Kidney glomerular epithelial cell (primary cell): Measurements from ENCODE around the gene EIF3D.

ENCODE experiments used
- DNase-seq: peaks from one replicate; lab custom pipeline; 2025; lab: John Stamatoyannopoulos, UW

EIF3D gene

DNA sequence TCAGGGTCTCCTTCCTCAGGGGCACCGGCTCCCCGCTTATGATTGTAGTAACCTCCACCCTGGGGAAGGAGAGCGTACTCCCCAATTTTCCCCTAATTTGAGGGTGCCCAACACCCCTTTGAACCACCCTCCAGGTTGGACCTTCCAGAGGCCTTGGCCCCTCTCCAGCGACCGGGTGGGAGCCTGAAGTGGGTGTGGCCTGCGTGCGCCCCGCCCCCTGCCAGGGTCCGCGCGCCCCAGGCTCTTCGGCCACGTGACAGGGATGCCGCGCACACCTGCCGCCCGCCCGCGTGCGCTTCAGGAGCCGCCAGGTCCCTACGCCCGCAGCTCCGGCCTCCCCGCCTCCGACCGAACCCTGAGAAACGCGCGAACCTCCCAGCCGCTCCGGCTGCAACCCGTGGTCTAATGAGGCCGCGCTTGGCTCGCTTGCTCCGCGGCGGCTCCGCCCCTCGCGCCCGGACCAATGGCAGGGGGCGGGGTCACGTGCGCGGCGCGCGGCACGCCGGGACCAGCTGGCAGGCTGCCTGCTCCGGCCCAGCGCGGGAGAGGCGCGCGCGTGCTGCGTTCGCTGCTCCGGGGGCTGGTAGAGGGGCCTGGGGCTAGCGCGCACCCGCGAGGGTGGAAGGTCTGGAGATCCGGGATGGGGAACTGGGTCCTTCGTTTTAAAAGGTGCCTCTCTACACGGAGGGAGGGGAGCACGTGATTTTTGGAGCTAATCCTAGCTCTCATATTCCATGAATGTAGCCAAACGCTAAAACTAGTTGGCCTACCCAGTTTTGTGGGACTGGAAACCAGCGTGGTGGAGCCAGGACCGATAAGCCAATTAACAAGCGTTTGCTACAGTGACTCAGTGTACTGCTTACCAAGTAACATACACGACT, 22.1 kb downstream of the EIF3D start, which contains the start of gene FOXRED2:
Gene FOXRED2 (minus strand): TSS at position 404 of the 881 bp plus-strand sequence. CDS start 618 bp downstream, outside the sequence.
- peak; percentile 10 for DNase-seq

DNA sequence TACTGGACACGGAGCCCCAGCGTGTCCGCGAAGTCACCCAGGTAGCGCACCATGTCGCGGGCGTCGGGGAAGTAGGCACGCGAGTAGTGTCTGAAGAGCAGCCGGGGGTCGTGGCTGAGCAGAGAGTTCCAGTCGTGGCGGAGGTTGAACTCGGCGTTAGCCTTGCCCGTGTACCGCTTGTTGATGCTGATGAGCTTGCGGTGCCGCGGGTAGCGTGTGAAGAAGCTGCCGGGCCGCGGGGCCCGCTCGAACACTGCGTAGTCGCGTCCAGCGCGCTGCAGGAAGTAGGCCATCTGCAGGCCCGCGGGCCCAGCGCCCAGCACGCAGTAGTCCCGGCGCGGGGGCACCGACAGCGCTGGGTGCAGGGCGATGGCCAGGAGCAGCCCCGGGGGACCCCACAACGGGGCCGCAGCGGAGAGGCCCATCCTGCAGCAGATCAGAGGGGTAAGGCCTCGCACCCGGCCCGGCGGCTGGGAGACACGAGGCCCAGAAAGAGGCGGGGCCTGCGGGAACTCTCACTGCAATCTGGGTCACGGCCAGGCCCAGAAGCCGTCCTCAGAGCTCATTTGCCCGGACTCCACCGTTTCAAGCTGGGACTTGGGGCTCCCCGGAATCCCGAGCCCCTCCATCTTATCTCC, 22.8 kb downstream of the EIF3D start:
- DNase-seq = no peak

DNA sequence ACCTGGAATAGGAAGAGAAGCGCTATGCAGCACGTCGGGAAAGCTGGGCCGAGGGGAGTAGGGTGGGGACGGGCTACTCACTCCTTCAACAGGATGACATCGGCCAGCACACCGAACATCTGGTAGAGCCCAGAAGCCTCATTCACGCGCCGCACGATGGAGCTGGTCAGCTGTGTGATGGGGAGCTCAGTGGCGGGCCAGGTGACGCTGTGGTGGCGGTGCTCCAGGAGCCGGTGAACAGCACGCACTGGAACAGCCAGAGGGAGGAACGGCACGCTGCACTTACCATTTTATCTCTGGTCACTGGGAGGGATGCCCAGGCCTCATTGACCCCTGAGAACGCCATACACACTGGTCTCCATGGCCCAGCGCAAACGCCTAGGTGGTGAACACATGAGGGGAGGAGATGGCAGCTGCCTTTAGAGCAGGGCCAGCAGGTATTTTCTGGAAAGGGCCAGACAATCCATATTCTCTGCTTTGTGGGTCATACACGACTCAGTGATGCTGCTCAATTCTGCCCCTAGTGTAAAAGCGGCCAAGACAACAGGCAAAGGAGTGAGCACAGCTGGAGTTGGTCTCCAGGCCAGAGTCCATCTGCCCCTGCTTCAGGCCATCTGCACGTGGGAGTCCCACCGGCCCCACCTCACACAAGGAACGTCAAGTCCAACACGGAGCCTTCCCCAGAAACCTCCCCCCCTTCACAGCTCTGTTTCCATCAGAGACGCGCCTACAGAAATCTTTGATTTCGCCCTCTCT, 30.9 kb downstream of the EIF3D start:
- DNase-seq = no peak

DNA sequence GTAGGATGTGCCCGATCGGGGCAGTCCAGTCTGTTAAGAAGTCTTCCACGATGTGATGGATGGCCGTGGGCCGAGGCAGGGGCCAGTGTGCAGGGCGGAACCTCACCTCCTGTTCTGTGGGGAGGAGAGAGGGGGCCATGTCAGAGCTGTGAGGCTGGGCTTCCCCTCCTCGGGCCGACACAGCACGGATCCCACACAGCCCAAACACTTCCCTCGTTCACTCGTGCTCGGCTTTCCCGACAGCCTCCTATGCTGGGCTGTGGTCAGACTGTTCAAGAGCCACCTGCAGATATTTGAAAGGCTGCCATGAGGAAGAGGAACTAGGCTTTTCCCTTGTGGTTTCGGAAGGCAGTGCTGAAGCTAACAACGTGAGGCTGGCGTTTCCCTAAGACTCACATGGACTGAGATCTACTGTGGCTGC, 35.3 kb downstream of the EIF3D start:
- DNase-seq = no peak

DNA sequence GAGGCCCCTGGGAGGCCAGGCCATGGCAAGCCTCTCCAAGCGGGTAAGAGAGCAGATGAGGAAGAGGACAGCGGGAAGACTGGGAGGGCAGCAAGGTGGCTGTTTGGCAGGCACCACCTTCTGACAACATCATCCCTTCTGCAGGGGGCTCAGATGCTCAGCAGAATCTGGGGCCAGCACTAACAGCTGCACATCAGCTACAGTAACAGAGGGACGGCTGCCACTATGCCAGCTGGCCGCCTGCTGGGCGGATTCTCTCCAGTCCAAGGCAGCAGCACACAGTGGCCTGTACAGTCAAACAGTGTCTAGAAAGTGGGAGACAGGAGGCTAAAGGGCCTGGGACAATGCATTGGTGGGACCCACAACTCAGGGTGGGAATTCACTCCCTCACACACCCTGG, 36.9 kb downstream of the EIF3D start:
- DNase-seq = no peak

DNA sequence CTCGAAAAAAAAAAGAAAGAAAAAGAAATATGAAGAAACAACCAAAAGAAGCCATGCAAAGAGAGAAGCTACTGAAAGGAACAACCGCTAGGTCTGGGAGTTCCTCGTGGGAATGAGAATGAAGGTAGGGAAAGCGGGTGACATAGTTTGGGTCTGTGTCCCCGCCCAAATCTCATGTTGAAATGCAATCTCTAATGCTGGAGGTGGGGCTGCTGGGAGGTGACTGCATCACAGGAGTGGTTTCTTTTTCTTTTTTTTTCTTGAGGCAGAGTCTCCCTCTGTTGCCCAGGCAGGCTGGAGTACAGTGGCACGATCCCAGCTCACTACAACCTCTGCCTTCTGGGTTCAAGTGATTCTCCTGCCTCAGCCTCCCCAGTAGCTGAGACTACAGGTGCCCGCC, 37.8 kb downstream of the EIF3D start:
- DNase-seq = no peak

DNA sequence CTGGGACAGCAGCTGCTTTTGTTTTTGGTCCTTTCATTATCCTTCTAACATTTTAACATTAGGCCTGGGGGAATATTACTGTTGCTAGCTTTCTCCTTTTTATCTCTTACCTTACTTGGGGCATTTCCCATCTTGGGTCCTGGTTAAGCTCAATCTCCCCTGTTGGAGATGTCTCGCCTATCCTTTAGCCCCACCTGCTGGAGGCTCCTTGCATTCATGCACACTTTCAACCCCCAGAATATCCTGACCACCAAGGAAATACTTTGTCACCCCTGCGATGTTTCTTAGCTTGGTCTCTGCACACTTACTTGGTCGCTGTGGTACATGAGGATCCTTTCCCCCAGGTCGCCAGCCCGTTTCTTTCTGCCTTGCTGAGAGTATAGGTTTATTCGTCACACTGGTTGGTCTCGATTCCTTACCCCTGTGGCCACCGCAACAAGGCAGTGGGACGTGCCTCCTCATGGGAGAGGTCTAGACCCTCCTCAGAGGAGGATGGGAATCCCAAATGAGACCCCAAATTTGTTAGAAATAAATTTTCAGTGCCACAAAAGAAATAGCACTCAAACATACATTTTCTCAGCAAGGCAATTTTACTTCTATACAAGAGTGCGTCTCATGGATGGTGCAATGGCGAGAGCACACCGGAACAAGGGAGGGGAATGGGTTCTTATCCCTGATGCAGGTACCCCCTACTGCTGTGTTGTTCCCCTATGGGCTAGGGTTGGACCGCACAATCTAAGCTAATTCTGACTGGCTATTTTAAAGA, 42.2 kb downstream of the EIF3D start:
- no peak for DNase-seq

DNA sequence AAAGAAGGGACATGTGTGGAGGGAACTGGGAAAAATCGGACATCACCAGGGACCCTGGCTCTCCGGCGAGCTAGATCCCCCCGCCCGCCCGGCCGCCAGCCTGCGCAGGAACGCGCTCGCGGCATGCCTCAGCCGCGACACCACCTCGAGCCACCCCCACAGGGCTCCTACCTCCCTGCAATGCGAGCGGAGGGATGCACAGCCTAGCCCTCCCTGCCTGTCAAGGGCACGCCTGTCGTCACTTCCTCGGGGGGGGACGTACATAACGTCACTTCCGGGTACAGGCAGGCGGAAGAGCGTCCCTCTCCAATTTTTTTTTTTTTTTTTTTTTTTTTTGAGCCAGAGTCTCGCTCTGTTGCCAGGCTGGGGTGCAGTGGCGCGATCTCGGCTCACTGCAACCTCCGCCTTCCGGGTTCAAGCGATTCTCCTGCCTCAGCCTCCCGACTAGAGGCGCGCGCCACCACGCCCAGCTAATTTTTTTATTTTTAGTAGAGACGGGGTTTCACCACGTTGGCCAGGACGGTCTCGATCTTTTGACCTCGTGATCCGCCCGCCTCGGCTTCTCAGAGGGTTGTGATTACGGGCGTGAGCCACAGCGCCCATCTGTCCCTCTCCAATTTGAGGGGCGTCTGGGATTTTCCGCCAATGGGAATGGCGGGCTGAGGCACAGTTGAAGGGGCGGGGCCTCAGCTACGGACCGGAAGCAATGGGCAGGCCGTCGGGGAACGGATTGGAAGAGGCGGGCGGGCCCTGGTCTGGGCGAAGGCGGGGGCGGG, 47.4 kb downstream of the EIF3D start, which contains the start of gene TXN2:
Gene TXN2 (minus strand): TSS at position 248 of the 776 bp plus-strand sequence. CDS start 803 bp downstream, outside the sequence.
- DNase-seq = peak; percentile 91

DNA sequence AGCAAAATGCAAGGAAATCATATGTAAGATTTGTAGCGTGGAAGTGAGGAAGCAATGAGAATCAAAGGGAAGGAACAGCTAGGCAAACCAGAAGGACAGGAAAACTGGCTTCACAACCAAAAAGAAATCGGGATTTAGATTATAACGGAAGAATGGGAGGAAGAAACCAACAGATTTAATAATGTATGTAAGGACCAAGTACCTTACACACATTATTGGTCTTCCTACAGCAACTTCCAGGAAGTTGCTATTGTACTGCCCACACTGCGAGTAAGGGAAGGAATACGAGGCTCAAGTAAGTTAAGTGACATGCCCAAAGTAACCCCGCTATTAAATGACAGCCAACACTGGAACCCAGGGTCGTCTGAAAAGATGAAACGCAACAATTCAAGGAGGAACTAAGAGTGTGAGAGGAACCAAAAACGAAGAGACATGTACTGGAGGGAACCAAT, 48.0 kb downstream of the EIF3D start:
- DNase-seq = no peak

DNA sequence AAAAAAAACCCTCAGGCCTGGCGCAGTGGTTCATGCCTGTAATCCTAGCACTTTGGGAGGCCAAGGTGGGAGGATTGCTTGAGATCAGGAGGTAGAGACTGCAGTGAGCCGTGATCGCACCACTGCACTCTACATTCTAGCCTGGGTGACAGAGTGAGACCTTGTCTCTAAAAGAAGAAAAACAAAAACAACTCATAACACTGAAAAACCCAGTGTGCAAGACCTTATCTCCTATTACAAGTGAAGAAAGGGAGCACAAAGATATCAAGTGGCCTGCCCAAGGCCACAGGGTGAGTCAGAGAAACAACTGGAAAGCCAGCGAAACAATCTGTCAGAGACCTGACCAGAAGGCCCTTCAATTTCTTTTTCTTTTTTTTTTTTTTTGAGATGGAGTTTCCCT, 50.0 kb downstream of the EIF3D start:
- no peak for DNase-seq

DNA sequence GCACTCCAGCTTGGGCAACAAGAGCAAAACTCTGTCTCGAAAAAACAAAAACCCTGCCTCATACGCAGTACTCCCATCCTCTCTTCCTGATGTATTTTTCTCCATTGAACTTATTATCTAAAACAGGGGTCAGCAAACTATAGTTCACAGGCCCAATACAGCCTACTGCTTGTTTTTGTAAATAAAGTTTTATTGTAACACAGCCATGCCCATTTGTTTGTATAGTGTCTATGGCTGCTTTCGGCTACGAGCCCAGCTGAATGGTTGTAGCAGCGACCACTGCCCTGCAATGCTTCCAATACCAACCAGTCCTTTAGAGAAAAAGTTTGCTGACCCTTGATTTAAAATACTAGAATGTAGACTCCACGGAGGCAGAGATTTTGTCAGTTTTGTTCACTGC, 53.6 kb downstream of the EIF3D start:
- DNase-seq = no peak

DNA sequence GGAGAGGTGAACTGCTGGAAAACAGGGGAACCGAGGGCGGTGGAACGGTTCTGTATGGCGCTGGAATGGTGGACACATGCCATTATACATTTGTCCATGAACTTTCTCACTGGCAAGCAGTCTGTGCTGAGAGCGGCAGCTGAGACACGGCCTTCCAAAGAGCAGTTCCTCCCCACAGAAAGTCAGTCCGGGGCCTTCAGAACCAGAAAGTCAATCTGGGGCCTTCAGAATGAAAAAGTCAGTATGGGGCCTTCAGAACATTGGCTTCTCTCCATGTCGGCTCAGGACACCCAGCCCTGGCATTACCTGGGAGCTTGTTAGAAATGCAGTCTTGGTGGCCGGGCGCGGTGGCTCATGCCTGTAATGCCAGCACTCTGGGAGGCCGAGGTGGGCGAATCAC, 56.3 kb downstream of the EIF3D start:
- no peak for DNase-seq

DNA sequence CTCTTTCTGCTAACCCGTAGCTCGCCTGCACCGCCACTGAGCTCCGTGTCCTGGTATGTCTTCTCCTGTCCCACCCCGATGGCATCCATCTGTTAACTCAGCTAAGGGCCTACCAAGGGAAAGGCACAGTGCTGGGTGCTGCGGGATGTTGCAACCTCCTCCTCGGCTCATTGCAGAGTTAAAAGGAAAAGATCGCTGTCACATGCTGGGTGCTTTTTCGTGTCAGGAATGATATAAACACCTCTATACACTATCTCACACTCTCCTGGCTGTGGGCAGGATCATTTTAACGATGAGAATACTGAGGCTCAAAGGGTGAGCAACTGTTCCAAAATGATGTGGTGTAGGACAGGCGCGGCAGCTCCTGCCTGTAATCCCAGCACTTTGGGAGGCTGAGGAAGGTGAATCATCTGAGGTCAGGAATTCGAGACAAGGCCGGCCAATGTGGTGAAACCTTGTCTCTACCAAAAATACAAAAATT, 57.6 kb downstream of the EIF3D start:
- DNase-seq = no peak

DNA sequence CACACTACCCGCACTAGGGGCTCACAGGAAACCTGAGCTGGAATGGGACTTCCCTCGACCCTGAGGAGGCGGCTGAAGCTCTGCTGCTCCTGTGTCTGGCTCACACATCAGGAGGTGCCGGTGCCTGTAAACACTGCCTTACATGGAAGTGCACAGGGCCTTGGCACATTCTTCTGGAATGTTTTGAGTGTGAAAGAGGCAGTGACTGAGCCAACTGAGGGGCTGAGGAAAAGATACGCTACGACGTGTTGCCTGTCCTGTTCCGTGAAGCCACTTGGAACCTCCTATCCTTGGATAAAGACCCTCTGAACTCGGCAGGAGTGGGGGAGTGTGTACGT, 58.0 kb downstream of the EIF3D start:
- no peak for DNase-seq

DNA sequence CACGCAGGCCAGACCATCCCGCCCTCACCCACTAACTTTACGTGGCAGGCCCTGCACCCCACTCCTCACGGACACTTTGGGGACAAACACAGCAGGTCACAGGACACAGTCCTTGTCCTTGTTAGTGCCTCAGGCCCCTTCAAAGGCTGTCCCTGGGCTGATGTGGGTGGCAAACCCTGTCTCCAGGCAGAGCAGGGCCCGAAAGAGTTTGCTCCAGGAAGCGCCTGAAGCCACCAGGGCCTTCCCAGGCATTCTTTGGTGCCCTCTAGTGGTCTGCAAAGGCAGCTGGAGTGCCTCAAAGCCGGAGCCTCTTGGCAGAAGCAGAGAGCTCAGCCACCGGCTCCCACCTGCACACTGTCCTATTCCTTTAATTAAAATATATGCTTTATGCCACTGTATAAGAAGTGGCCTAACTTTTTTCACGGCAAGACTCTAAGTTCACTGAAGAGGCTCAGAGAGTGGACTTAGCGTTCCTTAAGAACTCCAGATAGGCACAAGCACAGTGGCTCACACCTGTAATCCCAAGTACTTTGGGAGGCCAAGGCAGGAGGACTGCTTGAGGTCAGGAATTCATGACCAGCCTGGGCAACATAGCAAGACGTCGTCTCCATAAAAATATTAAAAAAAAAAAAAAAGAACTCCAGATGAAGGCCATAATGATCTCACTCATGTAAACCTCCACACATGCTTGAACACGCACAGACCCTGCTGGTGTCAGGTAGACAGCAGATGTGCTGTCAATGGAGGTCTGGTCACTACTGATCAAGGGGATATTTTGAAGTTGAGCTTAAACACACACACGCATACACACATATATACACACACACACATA, 58.6 kb downstream of the EIF3D start:
- peak; percentile 78 for DNase-seq

DNA sequence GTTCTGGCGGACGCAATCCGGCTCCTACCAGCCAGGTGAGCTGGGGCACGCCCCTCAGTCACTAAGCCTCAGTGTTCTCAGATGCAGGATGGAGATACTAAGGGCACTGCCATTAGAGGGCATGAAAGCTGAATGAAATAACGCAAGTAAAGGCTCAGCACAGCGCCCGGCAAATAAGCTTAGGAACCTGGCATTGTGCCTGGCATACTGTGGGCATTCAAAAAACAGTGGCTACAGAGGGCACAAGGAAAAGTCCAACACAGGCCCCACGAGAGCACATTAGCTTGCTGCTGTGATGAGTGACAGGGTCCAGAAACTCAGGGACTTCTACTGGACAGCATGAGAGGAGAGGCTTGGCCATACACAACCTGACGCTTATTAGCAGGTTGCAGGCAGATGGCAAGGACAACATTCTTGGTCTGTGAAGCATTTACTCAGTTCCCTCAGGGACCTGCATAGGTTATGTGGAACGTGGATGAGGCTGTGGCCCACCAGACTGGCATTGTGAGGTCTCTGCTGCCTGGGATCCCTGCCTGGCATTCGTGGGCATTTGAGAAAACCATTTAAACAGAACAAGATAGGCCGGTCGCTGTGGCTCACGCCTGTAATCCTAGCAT, 59.8 kb downstream of the EIF3D start:
- DNase-seq = no peak

DNA sequence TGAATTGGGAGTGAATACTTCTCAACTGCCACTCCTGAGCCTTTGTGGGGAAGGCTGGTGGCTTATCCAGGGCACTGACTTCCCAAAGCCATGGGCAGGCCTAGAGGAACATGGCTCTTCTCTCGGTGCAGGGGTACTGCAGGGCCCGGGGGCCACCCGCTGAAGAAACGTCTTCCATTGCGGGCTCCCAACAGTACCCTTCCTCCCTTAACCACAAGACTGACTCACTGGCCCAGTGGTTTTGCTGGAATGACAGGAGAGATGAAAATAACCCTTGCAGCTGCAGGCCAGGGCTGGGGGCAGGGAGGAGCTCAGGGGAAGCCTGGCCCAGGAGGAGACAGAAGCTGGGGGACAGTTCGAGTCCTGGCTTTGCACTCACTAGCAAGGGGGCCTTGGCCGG, 61.0 kb downstream of the EIF3D start:
- peak; percentile 92 for DNase-seq

DNA sequence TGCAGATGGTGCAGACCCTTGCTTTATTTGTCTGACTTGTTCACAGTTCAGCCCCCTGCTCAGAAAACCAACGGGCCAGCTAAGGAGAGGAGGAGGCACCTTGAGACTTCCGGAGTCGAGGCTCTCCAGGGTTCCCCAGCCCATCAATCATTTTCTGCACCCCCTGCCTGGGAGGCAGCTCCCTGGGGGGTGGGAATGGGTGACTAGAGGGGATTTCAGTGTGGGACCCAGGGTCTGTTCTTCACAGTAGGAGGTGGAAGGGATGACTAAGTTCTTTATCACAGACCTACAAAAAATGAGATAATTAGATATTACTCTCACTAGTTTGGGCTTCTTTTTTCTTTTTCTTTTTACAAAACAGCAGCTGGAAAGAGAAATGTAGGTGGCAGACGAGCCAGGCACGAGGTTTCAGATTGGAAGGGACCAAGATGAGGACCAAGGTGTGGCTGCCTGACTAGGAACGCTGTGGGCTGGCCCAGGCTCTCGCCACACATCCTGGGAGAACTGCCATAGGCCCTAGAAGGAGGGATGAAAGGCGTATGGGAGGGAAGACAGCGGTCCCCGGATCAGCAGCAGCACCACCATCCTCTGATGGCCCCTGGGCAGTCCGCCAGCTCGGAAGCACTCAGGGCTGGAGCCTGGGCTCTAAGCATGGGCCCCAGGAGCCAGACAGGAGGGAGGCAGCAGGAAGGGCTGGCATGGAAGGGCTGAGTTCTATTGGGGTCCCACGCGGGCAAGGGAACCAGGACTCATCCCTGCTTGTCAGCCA, 61.7 kb downstream of the EIF3D start:
- peak; percentile 63 for DNase-seq

DNA sequence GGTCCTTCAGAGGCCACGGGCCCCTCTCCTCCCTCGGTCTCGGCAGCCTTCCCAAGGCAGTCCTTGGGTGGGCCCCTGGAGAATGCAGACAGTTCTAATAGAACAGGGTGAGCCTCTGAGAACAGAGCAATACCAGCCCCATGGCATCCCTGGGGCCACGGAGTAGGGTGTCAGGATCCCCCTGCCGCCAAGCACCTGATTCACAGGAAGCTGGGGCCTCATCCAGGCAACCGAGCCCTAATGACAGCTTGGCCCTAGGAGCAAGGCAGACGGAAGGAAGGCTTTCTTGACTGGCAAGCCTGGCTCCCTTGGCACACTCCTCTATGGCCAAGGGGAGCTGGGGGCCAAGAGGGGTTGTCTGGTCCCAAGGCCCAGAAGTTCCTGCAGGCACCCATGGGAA, 62.7 kb downstream of the EIF3D start:
- no peak for DNase-seq
